Neural cell (in vitro differentiated cells): ENCODE measurements around the gene PREP. TPM values are rescaled to one million over a fixed set of nuclear protein-coding genes. Genes with fewer than 3 reads are reported as not detected.

Source experiments
- H2AFZ ChIP-seq: fragments of 200-600, 300-800 bp; sonication (generic), shearing (Covaris generic); 2 replicates; pipeline ENCODE4 v1.6.0; 2014; ENCODE audit warnings: low read depth, mild to moderate bottlenecking, antibody characterized with exemption, low read length, moderate library complexity
- H3F3A ChIP-seq: fragments of 200-600 bp; shearing (Covaris generic); 2 replicates; pipeline ENCODE4 v1.6.1; 2016; ENCODE audit warnings: mild to moderate bottlenecking, moderate library complexity, mixed read lengths, antibody characterized with exemption, low read length; ENCODE audit not compliant: insufficient read depth, poor library complexity, severe bottlenecking
- H3K27ac ChIP-seq: fragments of 200-600, 300-800 bp; sonication (generic), shearing (Covaris generic); 2 replicates; pipeline ENCODE4 v1.5.1; 2014; ENCODE audit warnings: mild to moderate bottlenecking, low read length, moderate library complexity
- H3K27me3 ChIP-seq: fragments of 300-800, 200-600 bp; sonication (generic), shearing (Covaris generic); 2 replicates; pipeline ENCODE4 v1.6.0; 2014; ENCODE audit warnings: mild to moderate bottlenecking, low read depth, low read length, moderate library complexity; ENCODE audit not compliant: insufficient read depth
- H3K36me3 ChIP-seq: fragments of 300-800, 200-600 bp; sonication (generic), shearing (Covaris generic); 2 replicates; pipeline ENCODE4 v1.5.1; 2014; ENCODE audit warnings: mild to moderate bottlenecking, antibody characterized with exemption, low read length, moderate library complexity; ENCODE audit not compliant: insufficient read depth
- H3K4me2 ChIP-seq: fragments of 300-800, 200-600 bp; sonication (generic), shearing (Covaris generic); 2 replicates; pipeline ENCODE4 v1.6.0; 2014; ENCODE audit warnings: mild to moderate bottlenecking, low read length
- H3K4me3 ChIP-seq: fragments of 300-800, 200-600 bp; sonication (generic), shearing (Covaris generic); 2 replicates; pipeline ENCODE4 v1.5.1; 2014; ENCODE audit warnings: mild to moderate bottlenecking, low read length, moderate library complexity
- H3K79me2 ChIP-seq: fragments of 200-600 bp; shearing (Covaris generic); replicated peaks from 2 replicates; pipeline ENCODE4 v1.6.0; 2014; ENCODE audit warnings: mild to moderate bottlenecking, low read length, moderate library complexity; ENCODE audit not compliant: insufficient read depth
- H3K9ac ChIP-seq: fragments of 300-800, 200-600 bp; sonication (generic), shearing (Covaris generic); 2 replicates; pipeline ENCODE4 v1.6.1; 2016; ENCODE audit warnings: mild to moderate bottlenecking, low read length, mixed read lengths
- H3K9me2 ChIP-seq: fragments of 200-600 bp; shearing (Covaris generic); 2 replicates; pipeline ENCODE4 v1.6.1; 2016; ENCODE audit warnings: mild to moderate bottlenecking, low read length, mixed read lengths; ENCODE audit not compliant: insufficient read depth
- H3K9me3 ChIP-seq: fragments of 200-600, 300-800 bp; sonication (generic), shearing (Covaris generic); 2 replicates; pipeline ENCODE4 v1.6.1; 2016; ENCODE audit warnings: mild to moderate bottlenecking, mixed run types, low read length, moderate library complexity, mixed read lengths
- H4K20me1 ChIP-seq: fragments of 200-600 bp; shearing (Covaris generic); 2 replicates; pipeline ENCODE4 v1.6.1; 2016; ENCODE audit warnings: mild to moderate bottlenecking, mixed run types; ENCODE audit not compliant: insufficient read depth
- CTCF ChIP-seq: fragments of 450-650 bp; IDR thresholded peaks from 2 replicates; pipeline ENCODE4 v1.5.1; 2014; ENCODE audit warnings: antibody characterized with exemption, mild to moderate bottlenecking, moderate library complexity; ENCODE audit not compliant: poor library complexity, severe bottlenecking
- EP300 ChIP-seq: fragments of 450-650 bp; conservative IDR thresholded peaks from 2 replicates; pipeline ENCODE4 v1.6.1; 2014; ENCODE audit warnings: antibody characterized with exemption, mild to moderate bottlenecking, moderate library complexity; ENCODE audit not compliant: poor library complexity, severe bottlenecking
- EZH2 ChIP-seq: fragments of 200-600, 300-800 bp; shearing (Covaris generic), sonication (generic); IDR thresholded peaks from 2 replicates; pipeline ENCODE4 v1.6.1; 2014; ENCODE audit warnings: antibody characterized with exemption, low read length, borderline replicate concordance, mild to moderate bottlenecking; ENCODE audit not compliant: insufficient read depth, poor library complexity, severe bottlenecking
- MXI1 ChIP-seq: fragments of 450-650 bp; conservative IDR thresholded peaks from 2 replicates; pipeline ENCODE4 v1.6.1; 2014; ENCODE audit warnings: antibody characterized with exemption, mild to moderate bottlenecking; ENCODE audit not compliant: poor library complexity, severe bottlenecking
- POLR2AphosphoS5 ChIP-seq: IDR thresholded peaks from 2 replicates; pipeline ENCODE4 v1.6.1; 2012
- RAD21 ChIP-seq: fragments of 450-650 bp; conservative IDR thresholded peaks from 2 replicates; pipeline ENCODE4 v1.6.1; 2014; ENCODE audit warnings: antibody characterized with exemption, mild to moderate bottlenecking, moderate library complexity
- REST ChIP-seq: IDR thresholded peaks from 2 replicates; pipeline ENCODE4 v1.6.1; 2012; ENCODE audit warnings: borderline replicate concordance
- SMC3 ChIP-seq: fragments of 450-650 bp; conservative IDR thresholded peaks from 2 replicates; pipeline ENCODE4 v1.6.1; 2014; ENCODE audit warnings: antibody characterized with exemption, mild to moderate bottlenecking, moderate library complexity; ENCODE audit not compliant: poor library complexity
- TAF1 ChIP-seq: IDR thresholded peaks from 2 replicates; pipeline ENCODE4 v1.6.1; 2012; ENCODE audit warnings: low read depth
- polyA plus RNA-seq: library from polyadenylated mRNA; depleted of rRNA; stranded (reverse); fragments of >200 nt; gene quantifications from 2 replicates; pipeline ENCODE4 v1.2.3, GENCODE V29; 2014

PREP gene
- polyA plus RNA-seq, 1 donor from 2014 or later: 24.5 TPM

GRCh38 chr6:105301756-105302616, 100.9 kb downstream of the PREP start:
- H2AFZ ChIP-seq: no peak overlapping the region
- H3F3A ChIP-seq: no peaks in the 10 kb centered on the region
- no peaks in the 10 kb centered on the region for H3K79me2 ChIP-seq
- no peaks in the 10 kb centered on the region for H3K9me2 ChIP-seq
- no peak overlapping the region for H3K4me3 ChIP-seq
- H3K9me3 ChIP-seq: no peaks in the 10 kb centered on the region
- H3K4me2 ChIP-seq: no peak overlapping the region
- no peaks in the 10 kb centered on the region for H4K20me1 ChIP-seq
- no peak overlapping the region for H3K9ac ChIP-seq
- no peak overlapping the region for H3K27ac ChIP-seq
- H3K36me3 ChIP-seq: no peaks in the 10 kb centered on the region
- no peaks in the 10 kb centered on the region for H3K27me3 ChIP-seq
- no peak for TF ChIP-seq RAD21
- no peak for TF ChIP-seq SMC3
- TF ChIP-seq CTCF: no peak
- no peak for TF ChIP-seq EZH2
- TF ChIP-seq TAF1: no peak
- no peak for TF ChIP-seq EP300
- no peak for TF ChIP-seq MXI1
- no peak for TF ChIP-seq POLR2AphosphoS5
- no peak for TF ChIP-seq REST

GRCh38 chr6:105301072-105301503, 101.8 kb downstream of the PREP start:
- no peak overlapping the region for H3K27ac ChIP-seq
- no peaks in the 10 kb centered on the region for H3K9me2 ChIP-seq
- no peaks in the 10 kb centered on the region for H3F3A ChIP-seq
- TF ChIP-seq MXI1: no peak
- TF ChIP-seq RAD21: no peak
- TF ChIP-seq REST: no peak
- TF ChIP-seq CTCF: no peak
- no peak for TF ChIP-seq EZH2
- no peak for TF ChIP-seq TAF1
- no peak for TF ChIP-seq POLR2AphosphoS5
- no peak for TF ChIP-seq EP300
- no peak for TF ChIP-seq SMC3
- H3K4me3 ChIP-seq: no peak overlapping the region
- no peaks in the 10 kb centered on the region for H3K27me3 ChIP-seq
- H2AFZ ChIP-seq: no peak overlapping the region
- H4K20me1 ChIP-seq: no peaks in the 10 kb centered on the region
- no peak overlapping the region for H3K9ac ChIP-seq
- no peaks in the 10 kb centered on the region for H3K79me2 ChIP-seq
- no peak overlapping the region for H3K4me2 ChIP-seq
- H3K36me3 ChIP-seq: no peaks in the 10 kb centered on the region
- no peaks in the 10 kb centered on the region for H3K9me3 ChIP-seq
